Measurements from ENCODE around the gene PNLIPRP1.

Gene PNLIPRP1

GRCh38 chr10:116626815-116627214, 36.1 kb downstream of the PNLIPRP1 start:
- Histone ChIP-seq H3K23ac (ENCODE audit: low read depth, low read length, poor library complexity) (peak overlapping the region; percentile 12), H3K4me2 (ENCODE audit: insufficient read depth, low read length, poor library complexity, severe bottlenecking) (no peak overlapping the region), H3K18ac (ENCODE audit: low read length) (no peak overlapping the region), H2BK12ac (ENCODE audit: low read length) (no peak overlapping the region), H3K9me3 (replicated peaks in 1 of 2; ENCODE audit: control insufficient read depth in 2 of 2, insufficient read depth in 1 of 2, low read depth in 1 of 2, low read length in 2 of 2) (no peaks in the 10 kb centered on the region), H3K14ac (ENCODE audit: low read length) (no peak overlapping the region), H3K27me3 (ENCODE audit: control insufficient read depth in 3 of 3, insufficient read depth in 3 of 3, low read depth in 1 of 3, low read length in 3 of 3) (peaks cover 0 to 37% (median 0%) of the 10 kb centered on the region in 3 experiments), H3K9ac (ENCODE audit: low read depth, low read length, poor library complexity) (no peak overlapping the region), H4K91ac (ENCODE audit: low read depth, low read length, poor library complexity) (no peak overlapping the region), H2AK5ac (ENCODE audit: low read depth, low read length) (peak overlapping the region; percentile 44), H2AFZ (ENCODE audit: low read length) (peak overlapping the region; percentile 82), H2BK15ac (ENCODE audit: low read length) (peak overlapping the region; percentile 2), H3K4me3 (ENCODE audit: low read length in 2 of 2) (no peak overlapping the region), H3K4ac (ENCODE audit: low read length) (no peak overlapping the region), H3K36me3 (replicated peaks in 1 of 2; ENCODE audit: control insufficient read depth in 2 of 2, insufficient read depth in 2 of 2, low read length in 2 of 2) (no peaks in the 10 kb centered on the region), H3K79me1 (ENCODE audit: low read depth, low read length) (no peaks in the 10 kb centered on the region), H3K4me1 (ENCODE audit: control insufficient read depth in 2 of 2, insufficient read depth in 1 of 2, low read depth in 1 of 2, low read length in 2 of 2) (peaks cover 0 to 4% of the 10 kb centered on the region in 2 donors), H2BK5ac (ENCODE audit: low read length) (no peak overlapping the region), H3K27ac (replicated peaks; ENCODE audit: low read length) (no peak overlapping the region), H2BK120ac (ENCODE audit: low read depth, low read length) (no peak overlapping the region), H4K8ac (ENCODE audit: low read depth, low read length) (no peak overlapping the region)
- no peak for DNase-seq (ENCODE audit: low spot score)
- WGBS, 2 donors (ENCODE audit: extremely low coverage in 2 of 2, insufficient read length in 2 of 2, insufficient replicate concordance in 1 of 2), result no CpG with 5 or more reads among the region's 9 CpGs

GRCh38 chr10:116627386-116627933, 36.7 kb downstream of the PNLIPRP1 start:
- H3K79me1 ChIP-seq (ENCODE audit: low read depth, low read length), result no peaks in the 10 kb centered on the region
- H3K4me2 ChIP-seq (ENCODE audit: insufficient read depth, low read length, poor library complexity, severe bottlenecking), result peak overlapping the region; percentile 81
- no peak overlapping the region for H2BK120ac ChIP-seq (ENCODE audit: low read depth, low read length)
- H3K23ac ChIP-seq (ENCODE audit: low read depth, low read length, poor library complexity), result no peak overlapping the region
- no peak overlapping the region for H2AK5ac ChIP-seq (ENCODE audit: low read depth, low read length)
- DNase-seq (ENCODE audit: low spot score), result peak; percentile 33
- peak overlapping the region in 1 of 2 donors; percentile 73 for H3K4me3 ChIP-seq (ENCODE audit: low read length in 2 of 2)
- H3K18ac ChIP-seq (ENCODE audit: low read length), result peak overlapping the region; percentile 93
- H3K36me3 ChIP-seq (replicated peaks in 1 of 2; ENCODE audit: control insufficient read depth in 2 of 2, insufficient read depth in 2 of 2, low read length in 2 of 2), result no peaks in the 10 kb centered on the region
- no peak overlapping the region for H2BK5ac ChIP-seq (ENCODE audit: low read length)
- peaks cover 0 to 37% (median 0%) of the 10 kb centered on the region in 3 experiments for H3K27me3 ChIP-seq (ENCODE audit: control insufficient read depth in 3 of 3, insufficient read depth in 3 of 3, low read depth in 1 of 3, low read length in 3 of 3)
- H3K9ac ChIP-seq (ENCODE audit: low read depth, low read length, poor library complexity), result peak overlapping the region; percentile 74
- H3K14ac ChIP-seq (ENCODE audit: low read length), result peak overlapping the region; percentile 44
- WGBS, 2 donors (ENCODE audit: extremely low coverage in 2 of 2, insufficient read length in 2 of 2, insufficient replicate concordance in 1 of 2), result no CpG with 5 or more reads among the region's 49 CpGs
- H3K9me3 ChIP-seq (replicated peaks in 1 of 2; ENCODE audit: control insufficient read depth in 2 of 2, insufficient read depth in 1 of 2, low read depth in 1 of 2, low read length in 2 of 2), result no peaks in the 10 kb centered on the region
- peak overlapping the region; percentile 82 for H2AFZ ChIP-seq (ENCODE audit: low read length)
- H4K91ac ChIP-seq (ENCODE audit: low read depth, low read length, poor library complexity), result no peak overlapping the region
- H4K8ac ChIP-seq (ENCODE audit: low read depth, low read length), result no peak overlapping the region
- no peak overlapping the region for H3K4ac ChIP-seq (ENCODE audit: low read length)
- H2BK15ac ChIP-seq (ENCODE audit: low read length), result peak overlapping the region; percentile 2
- peaks cover 0 to 9% of the 10 kb centered on the region in 2 donors for H3K4me1 ChIP-seq (ENCODE audit: control insufficient read depth in 2 of 2, insufficient read depth in 1 of 2, low read depth in 1 of 2, low read length in 2 of 2)
- H2BK12ac ChIP-seq (ENCODE audit: low read length), result no peak overlapping the region
- H3K27ac ChIP-seq (replicated peaks; ENCODE audit: low read length), result no peak overlapping the region

- no peak overlapping the region for H2BK5ac ChIP-seq (ENCODE audit: low read length)
- no peak overlapping the region for H3K27ac ChIP-seq (replicated peaks; ENCODE audit: low read length)
- no peak overlapping the region for H3K14ac ChIP-seq (ENCODE audit: low read length)
- H3K79me1 ChIP-seq (ENCODE audit: low read depth, low read length), result no peaks in the 10 kb centered on the region
- H3K36me3 ChIP-seq (replicated peaks in 1 of 2; ENCODE audit: control insufficient read depth in 2 of 2, insufficient read depth in 2 of 2, low read length in 2 of 2), result no peaks in the 10 kb centered on the region
- no peak for DNase-seq (ENCODE audit: low spot score)
- peaks cover 0 to 15% of the 10 kb centered on the region in 2 donors for H3K4me1 ChIP-seq (ENCODE audit: control insufficient read depth in 2 of 2, insufficient read depth in 1 of 2, low read depth in 1 of 2, low read length in 2 of 2)
- no peak overlapping the region for H2AK5ac ChIP-seq (ENCODE audit: low read depth, low read length)
- no peak overlapping the region for H2BK15ac ChIP-seq (ENCODE audit: low read length)
- H4K91ac ChIP-seq (ENCODE audit: low read depth, low read length, poor library complexity), result no peak overlapping the region
- peaks cover 0 to 37% (median 0%) of the 10 kb centered on the region in 3 experiments for H3K27me3 ChIP-seq (ENCODE audit: control insufficient read depth in 3 of 3, insufficient read depth in 3 of 3, low read depth in 1 of 3, low read length in 3 of 3)
- H3K18ac ChIP-seq (ENCODE audit: low read length), result no peak overlapping the region
- no CpG with 5 or more reads among the region's 4 CpGs for WGBS, 2 donors (ENCODE audit: extremely low coverage in 2 of 2, insufficient read length in 2 of 2, insufficient replicate concordance in 1 of 2)
- no peak overlapping the region for H3K4me3 ChIP-seq (ENCODE audit: low read length in 2 of 2)
- H3K23ac ChIP-seq (ENCODE audit: low read depth, low read length, poor library complexity), result no peak overlapping the region
- no peak overlapping the region for H2BK120ac ChIP-seq (ENCODE audit: low read depth, low read length)
- H2BK12ac ChIP-seq (ENCODE audit: low read length), result no peak overlapping the region
- no peak overlapping the region for H3K9ac ChIP-seq (ENCODE audit: low read depth, low read length, poor library complexity)
- no peak overlapping the region for H3K4ac ChIP-seq (ENCODE audit: low read length)
- no peaks in the 10 kb centered on the region for H3K9me3 ChIP-seq (replicated peaks in 1 of 2; ENCODE audit: control insufficient read depth in 2 of 2, insufficient read depth in 1 of 2, low read depth in 1 of 2, low read length in 2 of 2)
- H3K4me2 ChIP-seq (ENCODE audit: insufficient read depth, low read length, poor library complexity, severe bottlenecking), result no peak overlapping the region
- H2AFZ ChIP-seq (ENCODE audit: low read length), result no peak overlapping the region
- no peak overlapping the region for H4K8ac ChIP-seq (ENCODE audit: low read depth, low read length)
These were observed 38.6 kb downstream of the PNLIPRP1 start for GRCh38 chr10:116629340-116629739.

- Histone ChIP-seq H3K18ac (ENCODE audit: low read length) (no peak overlapping the region), H2BK12ac (ENCODE audit: low read length) (no peak overlapping the region), H4K8ac (ENCODE audit: low read depth, low read length) (no peak overlapping the region), H3K4me3 (ENCODE audit: low read length in 2 of 2) (no peak overlapping the region), H2BK5ac (ENCODE audit: low read length) (no peak overlapping the region), H4K91ac (ENCODE audit: low read depth, low read length, poor library complexity) (no peak overlapping the region), H2BK15ac (ENCODE audit: low read length) (no peak overlapping the region), H2BK120ac (ENCODE audit: low read depth, low read length) (no peak overlapping the region), H3K79me1 (ENCODE audit: low read depth, low read length) (no peaks in the 10 kb centered on the region), H2AK5ac (ENCODE audit: low read depth, low read length) (no peak overlapping the region), H2AFZ (ENCODE audit: low read length) (no peak overlapping the region), H3K4ac (ENCODE audit: low read length) (no peak overlapping the region), H3K36me3 (replicated peaks in 1 of 2; ENCODE audit: control insufficient read depth in 2 of 2, insufficient read depth in 2 of 2, low read length in 2 of 2) (no peaks in the 10 kb centered on the region), H3K23ac (ENCODE audit: low read depth, low read length, poor library complexity) (no peak overlapping the region), H3K9me3 (replicated peaks in 1 of 2; ENCODE audit: control insufficient read depth in 2 of 2, insufficient read depth in 1 of 2, low read depth in 1 of 2, low read length in 2 of 2) (no peaks in the 10 kb centered on the region), H3K4me2 (ENCODE audit: insufficient read depth, low read length, poor library complexity, severe bottlenecking) (no peak overlapping the region), H3K9ac (ENCODE audit: low read depth, low read length, poor library complexity) (no peak overlapping the region), H3K27me3 (ENCODE audit: control insufficient read depth in 3 of 3, insufficient read depth in 3 of 3, low read depth in 1 of 3, low read length in 3 of 3) (peaks cover 0 to 32% (median 0%) of the 10 kb centered on the region in 3 experiments), H3K14ac (ENCODE audit: low read length) (no peak overlapping the region), H3K4me1 (ENCODE audit: control insufficient read depth in 2 of 2, insufficient read depth in 1 of 2, low read depth in 1 of 2, low read length in 2 of 2) (peaks cover 0 to 20% of the 10 kb centered on the region in 2 donors), H3K27ac (replicated peaks; ENCODE audit: low read length) (no peak overlapping the region)
- no peak for DNase-seq (ENCODE audit: low spot score)
- whole genome bisulfite sequencing, 2 donors (ENCODE audit: extremely low coverage in 2 of 2, insufficient read length in 2 of 2, insufficient replicate concordance in 1 of 2), result no CpG with 5 or more reads among the region's 2 CpGs
These were observed 39.3 kb downstream of the PNLIPRP1 start for GRCh38 chr10:116630020-116630419.
